Epithelial cell of alveolus of lung (primary cell): Measurements from ENCODE around the gene POU3F2. TPM values are rescaled to one million over a fixed set of nuclear protein-coding genes. Genes with fewer than 3 reads are reported as not detected.

ENCODE experiments used
- total RNA-seq: library from RNA; depleted of rRNA; stranded (reverse); fragments of >200 nt; gene quantifications from 2 replicates; pipeline ENCODE4 v1.2.1, GENCODE V29; 2015

Gene POU3F2
- not detected in 2 replicates for total RNA-seq

DNA sequence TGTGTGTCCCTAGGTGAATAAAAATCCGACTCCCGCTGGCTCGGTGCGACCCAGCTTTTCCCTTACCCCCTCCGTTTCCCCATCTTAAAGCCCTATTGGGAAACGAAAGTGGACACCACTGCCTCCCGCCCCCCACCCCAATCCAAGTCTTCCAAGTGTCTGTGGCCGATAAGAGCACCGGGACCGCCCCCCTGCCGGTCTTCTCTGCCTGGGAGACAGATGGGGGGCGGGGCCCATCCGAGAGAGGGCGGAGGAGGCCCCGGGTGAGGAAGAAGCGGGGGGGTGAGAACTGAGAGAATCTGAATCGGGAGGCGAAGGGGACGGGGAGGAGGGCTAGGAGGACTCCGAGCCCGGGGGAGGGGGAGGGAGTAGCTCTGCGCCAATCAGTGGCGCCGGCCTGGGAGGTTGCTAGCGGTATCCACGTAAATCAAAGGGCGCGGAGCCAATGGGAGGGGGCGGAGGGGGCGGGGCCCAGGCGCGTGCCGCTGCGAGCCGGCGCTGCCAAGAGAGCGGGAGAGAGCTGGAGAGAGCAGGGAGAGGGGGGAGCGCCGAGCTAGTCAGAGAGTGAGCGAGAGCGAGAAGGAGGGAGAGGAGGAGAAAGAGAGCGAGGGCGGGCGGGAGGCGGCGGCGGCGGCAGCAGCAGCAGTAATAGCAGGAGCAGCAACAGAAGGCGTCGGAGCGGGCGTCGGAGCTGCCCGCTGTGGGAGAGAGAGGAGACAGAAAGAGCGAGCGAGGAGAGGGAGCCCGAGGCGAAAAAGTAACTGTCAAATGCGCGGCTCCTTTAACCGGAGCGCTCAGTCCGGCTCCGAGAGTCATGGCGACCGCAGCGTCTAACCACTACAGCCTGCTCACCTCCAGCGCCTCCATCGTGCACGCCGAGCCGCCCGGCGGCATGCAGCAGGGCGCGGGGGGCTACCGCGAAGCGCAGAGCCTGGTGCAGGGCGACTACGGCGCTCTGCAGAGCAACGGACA is at the start of gene POU3F2:
Gene POU3F2, plus strand, starts transcription at position 515 of the 972 bp plus-strand sequence. Its CDS starts 300 bp downstream, at position 815.

Other genes with a start within 250 kb of the POU3F2 start
- gene FBXL4, start 113.4 kb downstream of the POU3F2 start, total RNA-seq, result 12.1 and 12.4 TPM in 2 replicates